ENCODE measurements around the gene HLA-DMA.

Gene HLA-DMA

DNA sequence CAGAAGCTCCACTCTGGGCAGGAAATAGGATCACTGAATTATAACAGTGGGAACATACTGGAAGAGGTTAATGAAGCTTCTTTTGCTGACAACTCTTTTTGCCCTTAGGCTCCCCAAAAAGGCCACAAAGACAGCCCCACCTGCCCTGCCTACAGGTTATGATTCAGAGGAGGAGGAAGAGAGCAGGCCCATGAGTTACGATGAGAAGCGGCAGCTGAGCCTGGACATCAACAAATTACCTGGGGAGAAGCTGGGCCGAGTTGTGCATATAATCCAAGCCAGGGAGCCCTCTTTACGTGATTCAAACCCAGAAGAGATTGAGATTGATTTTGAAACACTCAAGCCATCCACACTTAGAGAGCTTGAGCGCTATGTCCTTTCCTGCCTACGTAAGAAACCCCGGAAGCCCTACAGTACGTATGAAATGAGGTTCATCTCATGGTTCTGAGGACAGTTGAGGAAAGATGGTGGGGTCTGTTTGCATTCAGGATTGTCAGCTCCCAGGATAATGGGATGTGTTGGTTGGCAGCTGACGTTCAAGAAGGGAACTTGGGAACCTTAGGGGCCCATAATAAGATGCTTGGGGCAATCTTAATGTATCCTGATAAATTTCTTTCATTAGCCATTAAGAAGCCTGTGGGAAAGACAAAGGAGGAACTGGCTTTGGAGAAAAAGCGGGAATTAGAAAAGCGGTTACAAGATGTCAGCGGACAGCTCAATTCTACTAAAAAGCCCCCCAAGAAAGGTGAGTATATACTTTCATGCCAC, 27.0 kb upstream of the HLA-DMA start:
- TF ChIP-seq, protein P1, sequence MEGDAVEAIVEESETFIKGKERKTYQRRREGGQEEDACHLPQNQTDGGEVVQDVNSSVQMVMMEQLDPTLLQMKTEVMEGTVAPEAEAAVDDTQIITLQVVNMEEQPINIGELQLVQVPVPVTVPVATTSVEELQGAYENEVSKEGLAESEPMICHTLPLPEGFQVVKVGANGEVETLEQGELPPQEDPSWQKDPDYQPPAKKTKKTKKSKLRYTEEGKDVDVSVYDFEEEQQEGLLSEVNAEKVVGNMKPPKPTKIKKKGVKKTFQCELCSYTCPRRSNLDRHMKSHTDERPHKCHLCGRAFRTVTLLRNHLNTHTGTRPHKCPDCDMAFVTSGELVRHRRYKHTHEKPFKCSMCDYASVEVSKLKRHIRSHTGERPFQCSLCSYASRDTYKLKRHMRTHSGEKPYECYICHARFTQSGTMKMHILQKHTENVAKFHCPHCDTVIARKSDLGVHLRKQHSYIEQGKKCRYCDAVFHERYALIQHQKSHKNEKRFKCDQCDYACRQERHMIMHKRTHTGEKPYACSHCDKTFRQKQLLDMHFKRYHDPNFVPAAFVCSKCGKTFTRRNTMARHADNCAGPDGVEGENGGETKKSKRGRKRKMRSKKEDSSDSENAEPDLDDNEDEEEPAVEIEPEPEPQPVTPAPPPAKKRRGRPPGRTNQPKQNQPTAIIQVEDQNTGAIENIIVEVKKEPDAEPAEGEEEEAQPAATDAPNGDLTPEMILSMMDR (IDR thresholded peaks at IDR 0.05): no peak

GRCh38 chr6:32977953-32978324, 25.0 kb upstream of the HLA-DMA start:
- TF ChIP-seq, protein P1 (IDR thresholded peaks at IDR 0.05): no peak

GRCh38 chr6:32977272-32977952, 24.5 kb upstream of the HLA-DMA start:
- TF ChIP-seq, protein P1 (IDR thresholded peaks at IDR 0.05): no peak

DNA sequence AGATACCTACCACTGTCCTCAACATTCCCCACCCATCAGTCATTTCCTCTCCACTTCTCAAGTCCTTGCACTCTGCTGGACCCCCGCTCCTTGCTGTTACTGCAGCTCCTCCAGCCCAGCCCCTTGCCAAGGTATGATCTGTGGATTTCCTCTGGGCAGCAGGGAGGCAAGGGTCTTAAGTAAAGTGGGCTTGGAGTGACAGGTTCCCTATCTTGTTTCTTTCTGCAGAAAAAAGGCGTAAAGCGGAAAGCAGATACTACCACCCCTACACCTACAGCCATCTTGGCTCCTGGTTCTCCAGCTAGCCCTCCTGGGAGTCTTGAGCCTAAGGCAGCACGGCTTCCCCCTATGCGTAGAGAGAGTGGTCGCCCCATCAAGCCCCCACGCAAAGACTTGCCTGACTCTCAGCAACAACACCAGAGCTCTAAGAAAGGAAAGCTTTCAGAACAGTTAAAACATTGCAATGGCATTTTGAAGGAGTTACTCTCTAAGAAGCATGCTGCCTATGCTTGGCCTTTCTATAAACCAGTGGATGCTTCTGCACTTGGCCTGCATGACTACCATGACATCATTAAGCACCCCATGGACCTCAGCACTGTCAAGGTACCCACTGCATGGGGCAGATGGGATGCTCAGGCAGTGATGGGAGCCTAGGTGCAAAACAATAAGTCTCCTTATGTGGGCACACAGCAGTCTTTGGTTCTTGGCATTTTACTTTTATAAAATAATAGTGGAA, 23.6 kb upstream of the HLA-DMA start:
- TF ChIP-seq, protein P1 (IDR thresholded peaks at IDR 0.05): no peak

DNA sequence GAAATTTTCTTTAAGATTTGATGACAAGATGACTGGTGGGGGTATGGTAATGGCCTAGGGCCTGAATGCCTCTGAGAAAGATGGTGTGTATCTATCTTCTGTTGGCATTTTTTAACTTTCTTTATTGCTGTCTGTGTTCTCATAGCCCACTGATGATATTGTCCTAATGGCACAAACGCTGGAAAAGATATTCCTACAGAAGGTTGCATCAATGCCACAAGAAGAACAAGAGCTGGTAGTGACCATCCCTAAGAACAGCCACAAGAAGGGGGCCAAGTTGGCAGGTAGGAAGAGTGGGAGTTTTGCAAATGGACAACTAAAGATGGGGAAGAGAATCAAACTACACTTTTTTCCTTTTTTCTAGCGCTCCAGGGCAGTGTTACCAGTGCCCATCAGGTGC, 23.0 kb upstream of the HLA-DMA start:
- TF ChIP-seq, protein P1 (IDR thresholded peaks at IDR 0.05): no peak

- TF ChIP-seq, protein P1 (IDR thresholded peaks at IDR 0.05): no peak
Observed at GRCh38 chr6:32974541-32975308, 21.8 kb upstream of the HLA-DMA start.

- TF ChIP-seq, protein P1 (IDR thresholded peaks at IDR 0.05): no peak
Observed at GRCh38 chr6:32974016-32974333, 21.1 kb upstream of the HLA-DMA start.

Data from LNCAP (cell line).